Measurements from ENCODE around the gene UBXN10. TPM values are rescaled to one million over a fixed set of nuclear protein-coding genes. Genes with fewer than 3 reads are reported as not detected.

UBXN10 gene
- total and polyA plus RNA-seq, 2 of the 8 experiments (the other 6 are each of a cell fraction or from before 2014, with no cell fraction given): 0.43 to 0.68 TPM

DNA sequence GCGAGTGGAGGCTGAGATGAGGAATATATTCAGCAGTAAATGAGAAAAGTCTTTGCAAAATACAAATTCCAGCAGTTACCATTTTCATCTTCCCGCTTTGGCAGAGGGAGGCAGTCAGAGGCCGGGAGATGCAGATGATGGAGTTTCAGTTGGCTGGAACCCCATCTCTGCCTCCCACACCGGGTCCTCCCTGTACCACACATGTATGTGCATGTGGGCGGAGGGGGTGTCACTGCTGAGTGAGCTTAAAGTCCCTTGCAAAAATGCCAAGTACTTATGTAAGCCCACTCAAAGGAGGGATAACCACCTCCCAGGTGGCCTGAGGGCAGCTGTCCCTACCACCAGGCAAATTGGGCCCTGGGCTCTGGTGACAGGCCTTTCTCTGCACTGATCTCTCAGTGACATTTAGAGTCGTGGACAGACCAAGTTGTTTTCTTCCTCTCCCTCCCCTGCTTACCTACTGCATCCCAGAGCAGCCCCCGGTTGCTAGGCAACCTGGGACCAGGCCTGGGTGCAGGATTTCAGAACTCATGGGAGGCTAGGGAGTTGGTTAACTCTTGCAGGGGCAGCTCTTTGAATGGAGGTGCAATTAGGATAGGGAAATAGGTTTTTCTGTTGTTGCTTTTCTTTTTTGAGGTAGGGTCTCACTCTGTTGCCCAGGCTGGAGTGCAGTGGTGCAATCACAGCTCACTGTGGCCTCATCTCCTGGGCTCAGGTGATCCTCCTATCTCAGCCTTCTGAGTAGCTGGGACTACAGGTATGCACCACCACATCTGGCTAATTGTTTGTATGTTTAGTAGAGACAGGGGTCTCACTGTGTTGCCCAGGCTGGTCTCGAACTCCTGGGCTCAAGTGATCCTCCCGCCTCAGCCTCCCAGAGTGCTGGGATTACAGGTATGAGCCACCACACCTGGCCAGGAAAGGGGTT, 17.1 kb upstream of the UBXN10 start (continued):
- TF ChIP-seq, protein P1, sequence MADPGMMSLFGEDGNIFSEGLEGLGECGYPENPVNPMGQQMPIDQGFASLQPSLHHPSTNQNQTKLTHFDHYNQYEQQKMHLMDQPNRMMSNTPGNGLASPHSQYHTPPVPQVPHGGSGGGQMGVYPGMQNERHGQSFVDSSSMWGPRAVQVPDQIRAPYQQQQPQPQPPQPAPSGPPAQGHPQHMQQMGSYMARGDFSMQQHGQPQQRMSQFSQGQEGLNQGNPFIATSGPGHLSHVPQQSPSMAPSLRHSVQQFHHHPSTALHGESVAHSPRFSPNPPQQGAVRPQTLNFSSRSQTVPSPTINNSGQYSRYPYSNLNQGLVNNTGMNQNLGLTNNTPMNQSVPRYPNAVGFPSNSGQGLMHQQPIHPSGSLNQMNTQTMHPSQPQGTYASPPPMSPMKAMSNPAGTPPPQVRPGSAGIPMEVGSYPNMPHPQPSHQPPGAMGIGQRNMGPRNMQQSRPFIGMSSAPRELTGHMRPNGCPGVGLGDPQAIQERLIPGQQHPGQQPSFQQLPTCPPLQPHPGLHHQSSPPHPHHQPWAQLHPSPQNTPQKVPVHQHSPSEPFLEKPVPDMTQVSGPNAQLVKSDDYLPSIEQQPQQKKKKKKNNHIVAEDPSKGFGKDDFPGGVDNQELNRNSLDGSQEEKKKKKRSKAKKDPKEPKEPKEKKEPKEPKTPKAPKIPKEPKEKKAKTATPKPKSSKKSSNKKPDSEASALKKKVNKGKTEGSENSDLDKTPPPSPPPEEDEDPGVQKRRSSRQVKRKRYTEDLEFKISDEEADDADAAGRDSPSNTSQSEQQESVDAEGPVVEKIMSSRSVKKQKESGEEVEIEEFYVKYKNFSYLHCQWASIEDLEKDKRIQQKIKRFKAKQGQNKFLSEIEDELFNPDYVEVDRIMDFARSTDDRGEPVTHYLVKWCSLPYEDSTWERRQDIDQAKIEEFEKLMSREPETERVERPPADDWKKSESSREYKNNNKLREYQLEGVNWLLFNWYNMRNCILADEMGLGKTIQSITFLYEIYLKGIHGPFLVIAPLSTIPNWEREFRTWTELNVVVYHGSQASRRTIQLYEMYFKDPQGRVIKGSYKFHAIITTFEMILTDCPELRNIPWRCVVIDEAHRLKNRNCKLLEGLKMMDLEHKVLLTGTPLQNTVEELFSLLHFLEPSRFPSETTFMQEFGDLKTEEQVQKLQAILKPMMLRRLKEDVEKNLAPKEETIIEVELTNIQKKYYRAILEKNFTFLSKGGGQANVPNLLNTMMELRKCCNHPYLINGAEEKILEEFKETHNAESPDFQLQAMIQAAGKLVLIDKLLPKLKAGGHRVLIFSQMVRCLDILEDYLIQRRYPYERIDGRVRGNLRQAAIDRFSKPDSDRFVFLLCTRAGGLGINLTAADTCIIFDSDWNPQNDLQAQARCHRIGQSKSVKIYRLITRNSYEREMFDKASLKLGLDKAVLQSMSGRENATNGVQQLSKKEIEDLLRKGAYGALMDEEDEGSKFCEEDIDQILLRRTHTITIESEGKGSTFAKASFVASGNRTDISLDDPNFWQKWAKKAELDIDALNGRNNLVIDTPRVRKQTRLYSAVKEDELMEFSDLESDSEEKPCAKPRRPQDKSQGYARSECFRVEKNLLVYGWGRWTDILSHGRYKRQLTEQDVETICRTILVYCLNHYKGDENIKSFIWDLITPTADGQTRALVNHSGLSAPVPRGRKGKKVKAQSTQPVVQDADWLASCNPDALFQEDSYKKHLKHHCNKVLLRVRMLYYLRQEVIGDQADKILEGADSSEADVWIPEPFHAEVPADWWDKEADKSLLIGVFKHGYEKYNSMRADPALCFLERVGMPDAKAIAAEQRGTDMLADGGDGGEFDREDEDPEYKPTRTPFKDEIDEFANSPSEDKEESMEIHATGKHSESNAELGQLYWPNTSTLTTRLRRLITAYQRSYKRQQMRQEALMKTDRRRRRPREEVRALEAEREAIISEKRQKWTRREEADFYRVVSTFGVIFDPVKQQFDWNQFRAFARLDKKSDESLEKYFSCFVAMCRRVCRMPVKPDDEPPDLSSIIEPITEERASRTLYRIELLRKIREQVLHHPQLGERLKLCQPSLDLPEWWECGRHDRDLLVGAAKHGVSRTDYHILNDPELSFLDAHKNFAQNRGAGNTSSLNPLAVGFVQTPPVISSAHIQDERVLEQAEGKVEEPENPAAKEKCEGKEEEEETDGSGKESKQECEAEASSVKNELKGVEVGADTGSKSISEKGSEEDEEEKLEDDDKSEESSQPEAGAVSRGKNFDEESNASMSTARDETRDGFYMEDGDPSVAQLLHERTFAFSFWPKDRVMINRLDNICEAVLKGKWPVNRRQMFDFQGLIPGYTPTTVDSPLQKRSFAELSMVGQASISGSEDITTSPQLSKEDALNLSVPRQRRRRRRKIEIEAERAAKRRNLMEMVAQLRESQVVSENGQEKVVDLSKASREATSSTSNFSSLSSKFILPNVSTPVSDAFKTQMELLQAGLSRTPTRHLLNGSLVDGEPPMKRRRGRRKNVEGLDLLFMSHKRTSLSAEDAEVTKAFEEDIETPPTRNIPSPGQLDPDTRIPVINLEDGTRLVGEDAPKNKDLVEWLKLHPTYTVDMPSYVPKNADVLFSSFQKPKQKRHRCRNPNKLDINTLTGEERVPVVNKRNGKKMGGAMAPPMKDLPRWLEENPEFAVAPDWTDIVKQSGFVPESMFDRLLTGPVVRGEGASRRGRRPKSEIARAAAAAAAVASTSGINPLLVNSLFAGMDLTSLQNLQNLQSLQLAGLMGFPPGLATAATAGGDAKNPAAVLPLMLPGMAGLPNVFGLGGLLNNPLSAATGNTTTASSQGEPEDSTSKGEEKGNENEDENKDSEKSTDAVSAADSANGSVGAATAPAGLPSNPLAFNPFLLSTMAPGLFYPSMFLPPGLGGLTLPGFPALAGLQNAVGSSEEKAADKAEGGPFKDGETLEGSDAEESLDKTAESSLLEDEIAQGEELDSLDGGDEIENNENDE (IDR thresholded peaks at IDR 0.05; ENCODE audit: insufficient replicate concordance, low read length): no peak
- TF ChIP-seq SIX5 (IDR thresholded peaks at IDR 0.05; ENCODE audit: low read depth, low read length): no peak
